Stimulated activated CD4-positive, alpha-beta T cell treated with anti-CD3 and anti-CD28 coated beads, Interleukin-1b, Interleukin-23, amount 100 ng/mL, for 1 hour (primary cell): ENCODE measurements around the gene RTEL1.
A peak's percentile ranks its signal among the peaks of the same experiment; 100 is the strongest.
"Not testable (repeated sequence)": the region's sequence is repeated elsewhere in the genome, so short reads cannot be mapped to it uniquely, and the experiment has no call there.

Experiments
- DNase-seq, 2 donors: peaks; one replicate each; pipeline ENCODE4 v3.0.0-alpha.2; 2020; ENCODE audit warnings: low read depth in 2 of 2

RTEL1 gene

DNA sequence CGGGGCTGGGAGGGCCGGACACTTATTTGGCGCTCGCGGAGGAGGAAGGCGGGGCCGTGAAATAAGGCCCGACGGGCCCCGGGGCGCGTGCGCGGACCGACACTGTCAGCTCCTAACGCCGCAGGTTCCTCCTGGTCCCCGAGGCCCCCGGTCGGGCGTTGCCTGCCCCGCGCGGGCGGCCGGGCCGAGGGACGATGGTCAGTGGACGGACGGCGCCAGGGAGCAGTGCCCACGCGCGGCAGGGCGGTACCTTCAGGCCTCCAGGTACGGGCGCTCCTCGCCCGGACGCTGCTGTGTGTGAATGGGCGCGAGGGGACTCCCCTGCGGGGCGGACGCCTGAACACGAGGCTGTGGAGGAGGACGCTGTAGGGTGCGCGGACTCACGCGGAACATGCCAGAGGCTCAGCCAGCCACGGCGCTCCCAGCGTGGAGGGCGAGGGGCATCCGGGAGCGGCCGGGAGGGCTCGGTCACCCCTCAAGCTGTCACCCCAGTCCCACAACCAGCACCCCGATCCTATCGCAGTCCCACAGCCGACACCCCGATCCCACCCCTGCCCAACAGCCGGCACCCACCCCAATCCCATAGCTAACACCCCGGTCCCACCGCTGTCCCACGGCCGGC, 30.9 kb upstream of the RTEL1 start:
- DNase-seq = peak; percentile 85 to 92

DNA sequence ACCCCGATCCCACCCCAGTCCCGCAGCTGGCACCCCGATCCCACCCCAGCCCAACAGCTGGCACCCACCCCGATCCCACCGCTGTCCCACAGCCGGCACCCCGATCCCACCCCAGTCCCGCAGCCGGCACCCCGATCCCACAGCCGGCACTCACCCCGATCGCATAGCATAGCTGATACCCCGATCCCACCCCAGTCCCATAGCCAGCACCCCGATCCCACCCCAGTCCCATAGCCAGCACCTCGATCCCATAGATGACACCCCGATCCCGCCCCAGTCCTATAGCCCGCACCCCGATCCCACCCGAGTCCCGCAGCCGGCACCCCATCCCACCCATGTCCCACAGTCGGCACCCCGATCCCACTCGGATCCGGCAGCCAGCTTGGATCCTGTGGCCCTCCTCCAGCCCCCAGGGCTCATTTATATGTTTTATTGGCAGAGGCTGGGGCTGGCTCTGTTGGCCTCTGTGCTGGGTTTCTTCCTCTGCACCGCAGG, 30.3 kb upstream of the RTEL1 start:
- DNase-seq = no peak

DNA sequence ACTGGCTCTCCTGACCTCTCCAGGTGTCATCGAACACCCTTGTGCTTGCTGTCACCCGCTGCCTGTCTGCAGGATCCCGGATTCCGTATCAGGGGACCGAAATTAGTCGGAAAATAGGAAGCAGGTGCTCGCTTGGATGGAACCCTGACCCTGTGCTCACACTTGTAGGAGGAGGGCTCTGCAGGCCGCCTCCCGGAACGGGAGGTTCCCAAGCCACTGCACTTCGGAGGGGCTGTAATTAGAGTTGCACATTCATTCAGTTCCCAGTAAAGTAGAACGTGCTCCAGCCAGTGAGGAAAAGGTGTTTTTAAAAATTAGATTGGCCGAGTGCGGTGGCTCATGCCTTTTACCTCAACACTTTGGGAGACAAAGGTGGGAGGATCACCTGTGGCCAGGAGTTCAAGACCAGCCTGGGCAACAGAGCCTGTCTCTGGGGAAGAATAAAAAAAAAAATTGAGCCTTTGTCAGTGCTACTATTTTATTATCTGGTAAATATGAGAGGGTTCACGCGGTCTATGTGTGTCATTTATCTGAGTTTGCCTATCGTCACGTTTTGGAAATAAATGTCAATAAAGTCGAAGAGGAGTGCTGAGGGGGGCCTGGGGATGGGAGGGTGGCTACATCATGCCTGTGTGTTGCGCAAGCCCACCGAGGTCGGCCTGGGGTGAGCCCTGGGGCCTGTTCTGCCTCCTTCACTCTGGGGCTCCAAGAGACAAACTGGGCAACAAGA, 29.7 kb upstream of the RTEL1 start:
- no peak for DNase-seq

DNA sequence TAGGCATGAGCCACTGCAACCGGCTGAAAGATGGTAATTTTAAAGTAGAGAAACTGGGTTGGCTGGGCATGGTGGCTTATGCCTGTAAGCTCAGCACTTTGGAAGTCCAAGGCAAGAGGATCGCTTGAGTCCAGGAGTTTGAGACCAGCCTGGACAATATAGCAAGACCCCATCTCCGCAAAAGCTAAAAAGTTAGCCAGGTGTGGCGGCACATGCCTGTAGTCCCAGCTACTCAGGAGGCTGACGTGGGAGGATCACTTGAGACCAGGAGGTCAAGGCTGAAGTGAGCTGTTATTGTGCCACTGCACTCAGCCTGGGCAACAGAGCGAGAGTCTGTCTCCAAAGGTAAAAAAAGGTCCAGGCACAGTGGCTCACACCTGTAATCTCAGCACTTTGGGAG, 27.2 kb upstream of the RTEL1 start:
- DNase-seq = not testable (repeated sequence)

DNA sequence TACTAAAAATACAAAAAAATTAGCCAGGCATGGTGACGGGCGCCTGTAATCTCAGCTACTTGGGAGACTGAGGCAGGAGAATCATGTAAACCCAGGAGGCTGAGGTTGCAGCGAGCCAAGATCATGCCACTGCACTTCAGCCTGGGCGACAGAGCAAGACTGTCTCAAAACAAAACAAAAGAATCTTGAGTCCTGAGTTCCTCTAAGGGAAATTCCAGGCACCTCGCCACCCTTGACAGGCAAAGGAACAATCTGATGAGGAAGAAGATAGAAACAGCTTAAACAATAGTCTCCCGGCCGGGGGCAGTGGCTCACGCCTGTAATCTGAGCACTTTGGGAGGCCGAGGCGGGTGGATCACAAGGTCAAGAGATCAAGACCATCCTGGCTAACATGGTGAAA, 26.7 kb upstream of the RTEL1 start:
- DNase-seq = not testable (repeated sequence)

DNA sequence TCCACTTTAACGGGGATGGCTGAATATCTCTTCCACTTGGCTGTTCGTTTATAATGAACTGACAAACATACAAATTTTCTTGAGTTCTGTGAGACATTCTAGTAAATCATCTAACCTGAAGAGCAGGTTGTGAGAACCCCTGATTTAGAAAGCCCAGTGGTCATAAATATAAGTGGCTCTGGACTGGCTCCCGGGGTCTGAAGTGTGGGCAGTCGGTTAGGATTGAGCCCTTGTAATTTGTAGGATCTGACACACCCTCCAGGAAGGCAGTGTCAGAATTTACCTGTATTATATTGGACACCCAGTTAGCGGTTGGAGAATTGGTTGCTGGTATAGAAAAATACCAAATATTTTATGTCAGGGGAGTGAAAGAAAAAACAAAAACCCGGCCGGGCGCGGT, 24.4 kb upstream of the RTEL1 start:
- DNase-seq = no peak

DNA sequence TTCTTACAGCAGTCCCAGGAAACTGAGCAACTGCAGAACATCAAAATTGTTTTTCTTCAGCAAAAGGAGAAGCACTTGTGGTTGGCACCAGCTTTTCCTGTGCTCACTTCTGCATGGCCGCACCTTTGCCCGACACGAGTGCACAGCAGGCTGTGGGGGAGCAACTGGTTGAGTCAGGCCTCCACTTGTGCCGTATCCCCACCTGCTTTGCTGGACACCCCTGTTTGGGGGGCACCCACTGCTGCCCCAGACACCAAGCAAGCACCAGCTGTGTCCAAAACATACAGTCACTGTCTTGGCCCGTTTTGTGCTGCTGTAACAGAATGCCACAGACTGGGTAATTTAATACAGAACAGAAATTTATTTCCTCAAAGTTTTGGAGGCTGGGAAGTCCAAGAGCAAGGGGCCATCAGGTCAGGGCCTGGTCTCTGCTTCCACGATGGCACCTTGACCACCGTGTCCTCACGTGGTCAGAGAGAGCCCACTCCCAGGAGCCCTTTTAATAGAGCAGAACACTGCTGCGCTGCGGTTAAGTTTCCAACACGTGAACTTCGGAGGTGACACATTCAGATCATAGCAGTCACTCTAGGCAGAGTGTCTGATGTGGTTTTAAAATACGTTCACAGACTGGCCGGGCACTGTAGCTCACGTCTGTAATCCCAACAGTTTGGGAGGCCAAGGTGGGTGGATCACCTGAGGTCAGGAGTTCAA, 22.5 kb upstream of the RTEL1 start:
- DNase-seq = peak in 1 of 2 donors; percentile 33

DNA sequence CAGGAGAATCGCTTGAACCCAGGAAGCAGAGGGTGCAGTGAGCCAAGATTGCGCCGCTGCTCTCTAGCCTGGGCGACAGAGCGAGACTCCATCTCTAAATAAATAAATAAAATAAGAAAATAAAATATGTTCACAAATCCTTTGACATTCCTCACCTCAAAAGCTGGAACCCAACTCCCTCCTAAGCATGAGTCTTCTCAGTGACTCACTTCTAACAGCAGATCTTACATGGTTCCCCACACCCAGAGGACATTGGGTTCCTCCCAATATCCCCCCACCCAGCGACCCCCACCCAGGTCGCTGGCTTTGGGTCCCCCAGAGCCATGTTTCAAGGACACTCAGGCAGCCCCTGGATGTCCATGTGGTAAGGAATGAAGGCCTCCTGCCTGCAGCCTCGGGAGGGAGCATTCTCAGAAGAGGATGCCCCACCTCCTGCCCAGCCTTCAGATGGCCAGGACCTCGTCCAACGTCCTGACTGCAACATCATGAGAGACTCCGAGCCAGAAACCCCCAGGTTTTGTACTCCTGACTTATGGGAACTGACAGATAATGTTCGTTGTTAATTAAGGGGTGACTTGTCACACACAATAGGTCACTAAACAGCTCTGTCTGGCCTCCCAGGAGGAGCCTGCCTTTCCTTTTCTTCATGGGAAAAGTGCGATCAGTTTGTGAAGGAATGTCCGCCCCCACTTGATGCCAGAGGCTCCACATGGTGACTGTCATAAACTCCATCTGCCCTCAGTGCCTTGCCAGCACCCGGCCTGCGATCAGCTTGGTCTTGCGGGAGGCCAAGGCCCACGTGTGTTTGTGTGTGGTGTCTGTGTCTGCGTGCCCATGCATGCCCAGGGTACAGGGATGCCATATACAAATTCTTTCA, 21.1 kb upstream of the RTEL1 start:
- DNase-seq = no peak

DNA sequence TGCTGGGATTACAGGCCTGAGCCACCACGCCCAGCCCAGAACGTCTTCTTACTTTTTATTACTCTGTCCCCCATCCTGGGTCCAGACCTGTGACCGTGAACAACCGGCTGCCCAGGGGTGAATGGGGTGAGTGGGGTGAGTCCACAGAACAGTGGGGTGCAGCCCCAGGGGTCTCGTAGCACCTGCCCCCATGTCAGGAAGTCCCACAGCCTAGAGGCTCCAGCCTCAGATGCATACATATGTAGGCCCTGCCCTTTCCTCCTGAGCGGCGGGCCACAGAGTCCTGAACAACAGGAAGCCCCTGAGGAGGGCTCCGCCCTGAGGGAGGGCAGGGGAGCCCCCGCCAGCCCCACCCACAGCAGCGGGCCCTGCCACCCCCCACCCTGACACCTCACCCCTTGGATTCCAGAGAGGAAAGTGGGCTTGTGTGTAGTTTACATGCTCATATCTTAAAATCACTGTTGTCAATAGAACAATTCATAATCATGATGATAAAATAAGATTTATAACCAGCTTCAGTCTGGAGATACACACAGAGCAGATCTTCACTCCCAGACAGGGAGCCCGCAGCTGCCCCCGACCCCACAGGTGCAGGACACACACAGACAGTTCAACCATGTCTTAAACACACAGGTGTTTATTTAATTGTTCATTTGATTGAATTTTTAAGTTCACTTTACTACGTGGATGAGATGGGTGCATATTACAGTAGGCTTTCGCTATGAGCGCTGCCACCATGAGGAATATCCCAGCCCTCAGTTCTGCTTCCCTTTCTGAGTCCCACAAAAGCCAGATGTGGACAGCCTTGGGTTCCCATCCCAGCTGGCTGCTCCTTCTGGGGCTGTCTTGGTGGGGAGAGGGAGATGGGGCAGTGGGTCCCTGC, 18.8 kb upstream of the RTEL1 start:
- DNase-seq = peak in 1 of 2 donors; percentile 54

DNA sequence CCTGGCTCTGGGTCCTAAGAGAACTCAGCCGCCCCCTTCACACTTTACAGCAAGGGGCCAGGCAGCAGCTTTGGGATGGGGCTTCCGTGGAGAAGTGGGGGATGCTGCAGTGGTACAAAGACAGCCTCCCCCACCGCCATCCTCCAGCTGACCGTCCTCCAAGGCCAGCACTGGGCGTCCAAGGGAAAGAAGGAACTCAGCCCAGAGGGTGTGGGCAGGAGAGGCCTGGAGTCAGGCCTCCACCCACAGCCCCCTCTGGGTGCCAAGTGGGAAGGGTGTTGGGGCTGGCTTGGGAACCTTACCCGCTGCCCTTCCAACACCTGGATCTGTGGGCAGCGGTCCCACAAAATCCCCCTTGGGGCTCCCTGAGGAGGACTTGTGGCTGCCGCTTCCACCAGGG, 18.0 kb upstream of the RTEL1 start:
- no peak for DNase-seq

DNA sequence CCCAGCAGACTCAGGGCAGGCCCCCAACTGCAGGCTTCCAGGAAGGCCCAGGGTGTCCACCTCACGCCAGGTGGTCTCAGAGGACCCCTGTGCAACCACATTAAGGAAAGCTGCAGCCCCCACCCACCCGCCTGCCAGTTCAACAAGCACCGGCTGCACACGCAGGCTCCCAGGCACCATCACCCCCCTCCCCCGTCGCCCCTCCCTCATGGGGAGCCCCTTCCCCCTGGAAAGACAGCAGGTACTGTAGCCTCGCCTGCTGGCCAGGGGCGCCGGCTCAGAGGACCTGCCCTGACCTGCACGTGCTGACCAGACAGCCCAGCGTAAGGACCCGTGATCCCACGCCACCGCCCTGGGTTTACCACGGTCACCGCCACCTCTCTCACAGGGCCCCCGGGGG, 17.4 kb upstream of the RTEL1 start:
- DNase-seq = not testable (repeated sequence)

DNA sequence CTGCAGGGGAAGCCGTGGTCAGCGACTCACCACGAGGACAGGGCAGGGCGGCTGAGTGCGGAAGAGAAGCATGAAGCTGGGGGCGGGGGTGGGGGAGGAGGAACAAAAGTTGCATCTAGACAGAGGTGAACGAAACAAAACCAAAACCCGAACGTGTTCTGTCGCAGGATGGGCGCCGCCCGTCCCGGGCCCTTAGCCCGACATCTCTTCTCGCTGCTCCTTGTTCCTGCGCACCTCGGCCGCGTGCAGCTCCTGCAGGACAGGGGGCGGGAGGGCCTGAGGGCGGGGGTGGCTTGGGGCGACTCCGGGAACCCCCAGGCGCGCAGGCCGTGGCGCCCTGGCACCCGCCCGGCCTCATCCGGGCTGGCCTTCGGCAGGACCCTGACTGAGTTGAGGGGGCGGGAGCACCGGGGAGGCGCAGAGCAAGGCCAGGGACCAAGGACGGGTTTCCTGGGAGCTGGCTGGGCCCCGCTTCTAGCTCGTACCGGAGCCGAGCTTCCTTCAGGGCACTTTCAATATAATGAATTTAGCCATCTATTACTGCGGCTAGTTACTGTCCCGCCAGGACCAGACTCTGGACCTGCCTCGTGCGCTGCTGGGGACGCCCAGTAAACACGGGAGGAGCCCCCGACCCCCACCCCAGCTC, 16.8 kb upstream of the RTEL1 start:
- DNase-seq = no peak

DNA sequence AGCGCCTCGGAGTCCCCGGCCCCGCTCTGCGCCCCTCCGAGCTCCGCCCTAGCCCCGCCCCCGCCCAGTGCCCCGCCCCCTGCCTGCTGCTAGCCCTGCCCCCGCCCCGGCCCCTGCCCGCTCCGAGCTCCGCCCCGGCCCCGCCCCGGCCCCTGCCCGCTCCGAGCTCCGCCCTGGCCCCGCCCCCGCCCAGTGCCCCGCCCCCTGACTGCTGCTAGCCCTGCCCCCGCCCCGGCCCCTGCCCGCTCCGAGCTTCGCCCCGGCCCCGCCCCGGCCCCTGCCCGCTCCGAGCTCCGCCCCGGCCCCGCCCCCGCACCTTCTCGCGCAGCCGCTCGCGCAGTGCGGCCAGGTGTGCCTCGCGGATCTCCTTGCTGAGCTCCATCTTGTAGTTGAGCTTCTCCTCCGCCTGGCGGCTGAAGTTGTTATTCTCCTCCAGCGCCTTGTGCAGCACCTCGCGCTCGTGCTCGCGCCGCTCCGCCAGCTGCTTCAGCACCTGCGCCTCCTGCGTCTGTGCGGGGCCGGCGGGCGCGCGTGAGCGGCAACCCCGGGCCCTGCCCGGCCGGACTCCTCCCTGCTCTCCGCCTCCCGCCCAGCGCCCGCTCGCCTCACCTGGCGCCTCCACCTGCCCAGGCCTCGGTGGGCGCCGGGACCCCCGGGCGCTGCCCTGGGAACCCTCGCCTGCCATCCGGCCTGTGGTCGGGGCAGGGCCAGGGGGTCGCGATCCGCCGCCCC, 16.2 kb upstream of the RTEL1 start:
- DNase-seq = peak; percentile 98 to 99

DNA sequence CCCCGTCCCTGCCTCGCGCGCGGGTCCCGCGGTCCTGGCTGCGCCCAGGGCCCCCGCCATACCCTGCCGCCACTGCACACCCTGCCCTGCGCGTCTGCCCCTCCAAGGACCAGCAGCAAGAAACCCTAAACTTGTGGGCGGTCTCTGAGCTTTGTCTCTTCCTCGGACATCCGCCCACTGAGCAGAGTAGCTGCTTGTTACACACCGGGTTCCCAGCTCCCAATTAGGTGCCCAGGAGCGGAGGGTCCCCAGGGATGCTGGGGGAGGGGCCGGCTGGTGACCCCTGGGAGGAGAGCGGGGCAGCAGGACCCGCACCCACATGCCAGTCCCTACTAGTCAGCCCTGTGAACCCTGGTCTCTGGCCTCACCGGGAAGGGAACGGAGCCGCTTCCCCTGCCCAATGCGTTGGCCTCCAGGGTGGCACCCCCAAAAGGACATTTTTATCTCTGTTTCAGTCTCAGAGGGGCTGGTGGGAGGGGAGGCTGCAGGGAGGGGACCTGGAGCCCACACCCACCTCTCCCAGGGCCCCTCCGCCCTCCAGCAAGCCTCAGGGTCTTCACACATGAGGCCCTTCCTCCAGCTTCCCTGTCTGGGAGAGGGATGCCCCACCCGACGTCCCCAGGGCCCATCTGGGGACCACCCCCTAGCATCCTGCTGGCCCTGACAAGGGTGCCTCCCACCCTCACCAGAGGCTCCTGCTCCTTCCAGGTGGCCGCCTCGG, 15.4 kb upstream of the RTEL1 start:
- DNase-seq = no peak

DNA sequence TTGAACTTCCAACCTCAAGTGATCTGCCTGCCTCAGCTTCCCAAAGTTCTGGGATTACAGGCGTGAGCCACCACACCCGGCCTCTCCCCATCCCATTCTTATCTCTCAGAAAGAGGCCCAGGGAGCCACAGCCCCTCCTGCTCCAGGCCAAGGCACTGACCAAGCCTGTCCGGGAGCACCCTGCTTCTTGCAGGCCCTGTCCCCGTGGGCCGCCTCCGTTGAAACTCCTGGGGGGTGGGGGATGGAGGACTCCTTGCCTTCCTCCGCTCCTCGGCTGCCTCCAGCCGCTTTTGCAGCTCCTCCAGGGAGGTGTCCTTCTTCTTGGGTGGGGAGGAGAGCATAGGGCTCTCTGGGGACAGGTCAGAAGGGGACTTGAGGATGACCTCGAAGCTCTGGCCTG, 14.6 kb upstream of the RTEL1 start:
- DNase-seq = no peak

DNA sequence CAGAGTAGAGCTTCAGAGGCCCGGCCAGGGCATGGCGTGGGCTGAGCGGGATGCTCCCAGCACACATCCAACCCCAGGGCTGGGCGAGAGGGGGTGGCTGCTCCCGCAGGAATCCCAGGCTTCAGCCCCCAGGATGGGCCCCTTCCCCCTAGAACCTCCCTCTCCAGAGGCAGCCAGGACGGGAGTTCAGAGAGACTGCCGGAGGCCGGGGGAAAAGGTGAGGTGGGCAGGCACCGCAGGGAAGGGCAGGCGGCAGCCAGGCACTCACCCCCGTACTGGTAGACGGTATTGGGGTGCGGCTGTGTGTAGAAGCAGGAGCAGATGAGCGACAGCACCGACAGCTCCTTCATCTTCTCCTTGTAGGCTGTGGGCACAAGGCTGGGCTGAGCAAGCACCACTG, 14.2 kb upstream of the RTEL1 start:
- DNase-seq = no peak

DNA sequence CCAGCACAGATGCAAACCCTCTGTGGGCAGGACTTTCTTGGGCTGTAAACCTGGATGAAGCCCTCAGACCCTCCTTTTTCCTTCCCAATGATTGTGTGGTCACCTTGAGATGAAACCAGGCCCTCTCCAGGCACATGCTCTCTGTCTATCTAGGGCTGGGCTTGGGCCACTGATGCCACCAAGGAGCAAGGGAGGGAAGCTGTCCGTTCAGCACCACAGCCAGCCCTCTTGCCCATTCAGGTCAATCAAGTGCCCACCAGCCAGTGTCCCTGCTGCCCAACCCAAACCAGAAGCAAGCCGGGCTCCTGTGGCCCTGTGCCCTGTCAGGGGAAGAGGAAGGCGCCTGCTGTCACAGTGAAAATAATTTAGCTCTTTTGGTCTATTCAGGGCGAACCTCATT, 12.9 kb upstream of the RTEL1 start:
- no peak for DNase-seq

DNA sequence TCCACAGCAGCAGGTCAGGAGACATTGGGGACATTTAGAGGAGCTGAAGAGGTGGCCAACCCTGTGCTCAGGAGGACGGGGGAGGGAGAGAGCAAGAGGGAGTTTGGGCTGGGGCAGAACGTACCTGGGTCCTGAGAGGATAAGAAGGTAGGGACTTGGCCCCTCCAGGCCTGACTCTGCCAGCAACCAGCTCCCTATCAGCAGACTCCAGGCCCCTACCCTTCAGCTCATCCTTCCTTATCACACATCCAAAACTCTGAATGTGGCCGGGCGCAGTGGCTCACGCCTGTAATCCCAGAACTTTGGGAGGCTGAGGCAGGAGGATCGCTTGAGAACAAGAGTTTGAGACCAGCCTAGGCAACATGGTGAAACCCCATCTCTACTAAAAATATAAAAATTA, 9.9 kb upstream of the RTEL1 start:
- DNase-seq = no peak
